Mucosa of stomach (tissue), 1 donor: ENCODE measurements around the gene PLXDC2.

Source experiments
- H3K27me3 ChIP-seq: one replicate; pipeline ENCODE4 v1.7.0; 2013; ENCODE audit warnings: mild to moderate bottlenecking, low read length; ENCODE audit not compliant: control insufficient read depth, insufficient read depth
- H3K36me3 ChIP-seq: one replicate; pipeline ENCODE4 v1.7.0; 2013; ENCODE audit warnings: low read length; ENCODE audit not compliant: control insufficient read depth, insufficient read depth
- H3K4me1 ChIP-seq: one replicate; pipeline ENCODE4 v1.7.0; 2013; ENCODE audit warnings: mild to moderate bottlenecking, low read length; ENCODE audit not compliant: control insufficient read depth, insufficient read depth
- H3K4me3 ChIP-seq: one replicate; pipeline ENCODE4 v1.7.0; 2013; ENCODE audit warnings: low read length
- H3K9ac ChIP-seq: one replicate; pipeline ENCODE4 v1.7.0; 2013; ENCODE audit warnings: mild to moderate bottlenecking, low read length, moderate library complexity
- H3K9me3 ChIP-seq: one replicate; pipeline ENCODE4 v1.7.0; 2013; ENCODE audit warnings: mild to moderate bottlenecking, low read length, moderate library complexity; ENCODE audit not compliant: control insufficient read depth
- donor health status: Pancreatic carcinoma.

The PLXDC2 gene

DNA sequence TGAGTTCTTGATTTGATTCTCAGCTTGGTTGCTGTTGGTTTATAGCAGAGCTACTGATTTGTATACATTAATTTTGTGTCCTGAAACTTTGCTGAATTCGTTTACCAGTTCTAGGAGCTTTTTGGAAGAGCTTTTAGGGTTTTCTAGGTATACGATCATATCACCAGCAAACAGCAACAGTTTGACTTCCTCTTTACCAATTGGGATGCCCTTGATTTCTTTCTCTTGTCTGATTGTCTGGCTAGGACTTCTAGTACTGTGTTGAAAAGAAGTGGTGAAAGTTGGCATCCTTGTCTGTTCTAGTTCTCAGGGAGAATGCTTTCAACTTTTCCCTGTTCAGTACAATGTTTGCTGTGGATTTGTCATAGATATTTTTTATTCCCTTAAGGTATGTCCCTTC lies 86.2 kb downstream of the PLXDC2 start:
- Histone ChIP-seq H3K4me1 (no peaks in the 10 kb centered on the region), H3K36me3 (no peaks in the 10 kb centered on the region), H3K4me3 (no peak overlapping the region), H3K9ac (no peak overlapping the region), H3K9me3 (no peaks in the 10 kb centered on the region), H3K27me3 (no peaks in the 10 kb centered on the region)

DNA sequence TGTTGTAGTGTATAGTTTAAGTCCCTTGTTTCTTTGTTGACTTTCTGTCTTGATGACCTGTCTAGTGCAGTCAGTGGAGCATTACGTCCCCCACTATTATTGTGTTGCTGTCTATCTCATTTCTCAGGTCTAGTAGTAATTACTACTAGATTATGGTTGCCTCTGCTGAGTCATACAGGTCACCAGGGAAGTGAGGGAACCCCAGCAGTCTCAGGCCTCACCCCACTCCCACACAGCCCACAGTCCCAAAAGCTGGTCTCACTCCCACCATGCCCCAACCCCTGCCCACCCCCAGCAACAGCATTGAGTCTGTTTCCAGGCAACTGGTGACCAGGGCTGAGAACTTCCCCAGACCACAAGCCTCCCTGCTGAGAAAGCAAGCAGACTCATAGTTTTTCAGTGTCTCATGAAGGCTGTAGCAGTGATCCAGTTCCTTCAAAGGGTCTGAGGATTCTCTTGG lies 88.0 kb downstream of the PLXDC2 start:
- H3K9me3 ChIP-seq, result no peaks in the 10 kb centered on the region
- no peak overlapping the region for H3K4me3 ChIP-seq
- no peaks in the 10 kb centered on the region for H3K27me3 ChIP-seq
- no peak overlapping the region for H3K9ac ChIP-seq
- no peaks in the 10 kb centered on the region for H3K4me1 ChIP-seq
- no peaks in the 10 kb centered on the region for H3K36me3 ChIP-seq

GRCh38 chr10:19906108-19906791 lies 90.0 kb downstream of the PLXDC2 start:
- no peaks in the 10 kb centered on the region for H3K27me3 ChIP-seq
- no peak overlapping the region for H3K9ac ChIP-seq
- H3K4me3 ChIP-seq, result no peak overlapping the region
- no peaks in the 10 kb centered on the region for H3K9me3 ChIP-seq
- H3K36me3 ChIP-seq, result no peaks in the 10 kb centered on the region
- no peaks in the 10 kb centered on the region for H3K4me1 ChIP-seq

DNA sequence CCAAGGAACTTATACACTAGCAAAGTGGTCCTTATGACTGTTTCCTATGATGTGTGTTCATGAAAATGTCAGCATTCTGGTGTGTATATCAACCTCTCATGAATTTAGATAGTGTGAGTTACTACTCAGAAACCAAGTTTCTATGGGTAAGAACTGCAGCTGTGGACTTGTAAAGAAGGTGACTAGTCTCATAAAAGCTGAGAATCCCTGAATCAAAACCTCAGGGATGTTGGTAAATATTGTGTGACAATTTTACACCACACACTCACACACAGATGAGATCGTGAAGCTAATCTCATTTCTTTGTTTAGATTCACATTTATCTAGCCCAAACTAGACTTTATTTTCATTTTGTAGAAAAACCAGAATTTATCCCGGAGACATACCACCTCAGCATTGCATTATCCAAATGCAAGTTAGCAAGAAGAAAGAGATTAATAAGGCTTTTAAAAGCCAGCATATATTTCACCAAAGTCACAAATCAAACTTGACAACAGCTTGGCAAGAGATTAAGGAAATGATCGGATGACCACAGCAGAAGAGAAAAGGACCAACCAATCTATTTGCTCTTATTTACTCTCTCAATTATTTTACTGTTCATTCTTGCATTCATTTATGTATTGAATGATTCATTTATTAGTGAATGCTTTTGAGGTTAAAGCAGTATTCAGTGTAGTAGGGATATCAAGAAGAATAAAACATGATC lies 92.9 kb downstream of the PLXDC2 start:
- Histone ChIP-seq H3K4me1 (no peaks in the 10 kb centered on the region), H3K4me3 (no peak overlapping the region), H3K27me3 (no peaks in the 10 kb centered on the region), H3K36me3 (no peaks in the 10 kb centered on the region), H3K9ac (no peak overlapping the region), H3K9me3 (no peaks in the 10 kb centered on the region)

GRCh38 chr10:19911886-19912285 lies 95.7 kb downstream of the PLXDC2 start:
- Histone ChIP-seq H3K27me3 (no peaks in the 10 kb centered on the region), H3K4me3 (no peak overlapping the region), H3K4me1 (no peaks in the 10 kb centered on the region), H3K36me3 (no peaks in the 10 kb centered on the region), H3K9me3 (no peaks in the 10 kb centered on the region), H3K9ac (no peak overlapping the region)

DNA sequence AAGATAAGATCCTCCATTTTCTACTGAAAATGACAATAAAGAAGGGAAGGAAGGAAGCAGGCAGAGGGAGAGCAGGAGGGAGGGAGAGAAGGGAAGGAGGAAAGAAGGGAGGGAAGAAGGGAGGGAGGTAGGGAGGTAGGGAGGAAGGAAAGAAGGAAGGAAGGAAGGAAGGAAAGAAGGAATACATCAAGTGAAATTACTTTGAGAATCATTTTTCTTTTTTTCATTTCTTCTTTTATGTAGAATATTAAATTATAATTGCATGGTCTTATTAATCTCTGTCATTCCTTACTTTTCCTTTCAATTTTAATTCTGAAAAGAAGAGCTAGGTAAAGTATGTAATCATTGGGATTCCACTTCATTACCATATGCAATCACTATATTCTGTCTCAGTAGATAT lies 97.8 kb downstream of the PLXDC2 start:
- no peaks in the 10 kb centered on the region for H3K9me3 ChIP-seq
- no peaks in the 10 kb centered on the region for H3K36me3 ChIP-seq
- H3K4me3 ChIP-seq, result no peak overlapping the region
- H3K4me1 ChIP-seq, result no peaks in the 10 kb centered on the region
- no peaks in the 10 kb centered on the region for H3K27me3 ChIP-seq
- no peak overlapping the region for H3K9ac ChIP-seq

- Histone ChIP-seq H3K4me1 (no peaks in the 10 kb centered on the region), H3K36me3 (no peaks in the 10 kb centered on the region), H3K9ac (no peak overlapping the region), H3K9me3 (no peaks in the 10 kb centered on the region), H3K4me3 (no peak overlapping the region), H3K27me3 (no peaks in the 10 kb centered on the region)
Measured at GRCh38 chr10:19915125-19915524, 98.9 kb downstream of the PLXDC2 start.

- Histone ChIP-seq H3K27me3 (no peaks in the 10 kb centered on the region), H3K9ac (no peak overlapping the region), H3K9me3 (no peaks in the 10 kb centered on the region), H3K4me3 (no peak overlapping the region), H3K4me1 (no peaks in the 10 kb centered on the region), H3K36me3 (no peaks in the 10 kb centered on the region)
Measured at GRCh38 chr10:19915816-19916215, 99.6 kb downstream of the PLXDC2 start.

DNA sequence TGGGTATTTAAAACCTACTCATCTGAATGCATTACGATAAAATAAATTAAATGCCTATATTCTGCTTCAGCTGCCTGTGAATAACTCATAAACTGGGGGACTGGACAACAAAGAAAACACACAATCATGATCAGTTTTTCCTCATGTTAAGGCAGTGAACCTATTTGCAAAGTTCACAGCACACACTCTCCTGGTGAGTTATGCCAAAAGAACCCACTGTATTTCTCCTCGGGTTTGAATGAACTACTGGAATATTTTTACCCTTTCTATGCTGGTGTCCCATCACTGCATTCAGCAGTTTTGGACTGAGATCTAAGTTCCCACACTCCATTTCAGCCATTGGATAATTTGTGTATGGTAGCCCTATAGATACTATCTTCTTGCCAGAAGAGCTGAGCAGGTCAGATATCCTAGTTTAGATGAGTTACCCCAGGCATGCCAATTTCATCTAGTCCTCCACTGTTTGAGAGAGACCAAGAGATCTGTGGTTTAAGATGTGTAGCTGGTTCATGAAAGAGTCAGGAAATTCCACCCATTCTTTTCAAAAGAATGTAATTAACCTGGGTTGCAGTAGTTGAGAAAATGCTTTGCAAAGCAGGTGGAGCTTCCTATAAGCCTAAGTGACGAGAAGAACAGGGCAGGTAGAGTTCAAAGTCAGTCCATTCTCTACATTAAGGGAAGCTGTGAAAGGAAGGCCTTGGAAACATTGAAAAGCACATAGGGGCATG lies 101.7 kb downstream of the PLXDC2 start:
- no peaks in the 10 kb centered on the region for H3K4me1 ChIP-seq
- H3K36me3 ChIP-seq, result no peaks in the 10 kb centered on the region
- no peaks in the 10 kb centered on the region for H3K27me3 ChIP-seq
- no peak overlapping the region for H3K4me3 ChIP-seq
- no peak overlapping the region for H3K9ac ChIP-seq
- no peaks in the 10 kb centered on the region for H3K9me3 ChIP-seq

DNA sequence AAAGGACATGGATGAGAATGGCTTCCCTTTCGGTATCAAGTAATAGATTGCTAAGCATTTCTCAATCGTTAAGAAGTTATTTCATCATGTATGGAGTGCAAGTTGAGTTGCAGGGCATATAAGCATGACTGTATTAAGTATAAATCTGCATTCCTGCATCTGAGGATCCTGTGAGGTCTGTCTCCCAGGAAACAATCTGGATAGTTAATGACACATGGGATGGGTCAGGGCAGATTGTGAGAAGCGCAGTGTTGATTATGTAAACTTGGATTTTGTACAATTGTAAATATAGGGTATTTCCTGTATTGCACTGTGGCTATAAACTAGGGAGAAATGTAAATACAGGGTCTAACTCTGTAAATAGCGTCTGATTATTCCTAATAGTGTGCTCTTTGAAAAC lies 102.6 kb downstream of the PLXDC2 start:
- H3K9ac ChIP-seq, result no peak overlapping the region
- no peaks in the 10 kb centered on the region for H3K4me1 ChIP-seq
- no peaks in the 10 kb centered on the region for H3K9me3 ChIP-seq
- no peak overlapping the region for H3K4me3 ChIP-seq
- no peaks in the 10 kb centered on the region for H3K27me3 ChIP-seq
- no peaks in the 10 kb centered on the region for H3K36me3 ChIP-seq

DNA sequence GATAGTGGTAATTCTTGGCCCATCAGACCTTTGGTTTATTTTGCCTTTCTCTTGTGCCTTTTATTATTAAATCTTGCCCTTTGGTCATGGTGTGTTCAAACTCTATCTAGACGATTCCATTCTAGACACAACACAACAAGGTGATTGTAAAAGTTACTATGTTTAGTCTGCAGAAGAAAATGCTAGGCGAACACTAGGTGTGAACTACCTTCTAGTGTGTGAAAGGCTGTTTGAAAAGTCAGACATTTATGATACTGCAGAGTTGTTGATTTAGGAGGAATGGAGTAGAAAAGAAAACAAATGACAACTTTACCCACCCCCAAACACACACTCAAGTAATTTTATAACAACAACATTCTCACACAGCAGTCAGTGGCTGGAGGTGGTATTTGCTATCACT lies 103.4 kb downstream of the PLXDC2 start:
- no peak overlapping the region for H3K4me3 ChIP-seq
- no peaks in the 10 kb centered on the region for H3K4me1 ChIP-seq
- H3K9me3 ChIP-seq, result no peaks in the 10 kb centered on the region
- no peak overlapping the region for H3K9ac ChIP-seq
- no peaks in the 10 kb centered on the region for H3K27me3 ChIP-seq
- no peaks in the 10 kb centered on the region for H3K36me3 ChIP-seq

- H3K27me3 ChIP-seq, result no peaks in the 10 kb centered on the region
- H3K4me3 ChIP-seq, result no peak overlapping the region
- H3K9ac ChIP-seq, result no peak overlapping the region
- no peaks in the 10 kb centered on the region for H3K36me3 ChIP-seq
- H3K9me3 ChIP-seq, result no peaks in the 10 kb centered on the region
- no peaks in the 10 kb centered on the region for H3K4me1 ChIP-seq
Measured at GRCh38 chr10:19920075-19920726, 104.0 kb downstream of the PLXDC2 start.
